HG02852 (cell line): ENCODE data around the gene SMNDC1.
A peak's percentile ranks its signal among the peaks of the same experiment; 100 is the strongest.
"Not testable (repeated sequence)": the region's sequence is repeated elsewhere in the genome, so short reads cannot be mapped to it uniquely, and the experiment has no call there.

Source experiments
- ATAC-seq: cut with Tn5 transposase; IDR thresholded peaks from one replicate; pipeline ENCODE4 v1.9.1; 2021; ENCODE audit warnings: mild to moderate bottlenecking, moderate library complexity; ENCODE audit not compliant: unreplicated experiment

The SMNDC1 gene

DNA sequence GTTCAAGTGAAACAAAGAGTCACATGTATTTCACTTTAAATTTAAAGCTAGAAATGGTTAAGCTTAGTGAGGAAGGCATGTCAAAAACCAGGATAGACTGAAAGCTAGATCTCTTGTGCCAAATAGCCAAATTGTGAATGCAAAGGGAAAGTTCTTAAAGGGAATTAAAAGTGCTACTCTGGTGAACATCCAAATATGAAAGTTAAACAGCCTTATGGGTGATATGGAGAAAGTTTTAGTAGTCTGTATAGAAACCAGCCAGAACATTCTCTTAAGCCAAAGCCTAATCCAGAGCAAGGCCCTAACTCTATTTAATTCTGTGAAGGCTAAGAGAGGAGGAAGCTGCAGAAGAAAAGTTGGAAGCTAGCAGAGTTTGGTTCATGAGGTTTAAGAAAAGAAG lies 50.3 kb downstream of the SMNDC1 start:
- no peak for ATAC-seq

DNA sequence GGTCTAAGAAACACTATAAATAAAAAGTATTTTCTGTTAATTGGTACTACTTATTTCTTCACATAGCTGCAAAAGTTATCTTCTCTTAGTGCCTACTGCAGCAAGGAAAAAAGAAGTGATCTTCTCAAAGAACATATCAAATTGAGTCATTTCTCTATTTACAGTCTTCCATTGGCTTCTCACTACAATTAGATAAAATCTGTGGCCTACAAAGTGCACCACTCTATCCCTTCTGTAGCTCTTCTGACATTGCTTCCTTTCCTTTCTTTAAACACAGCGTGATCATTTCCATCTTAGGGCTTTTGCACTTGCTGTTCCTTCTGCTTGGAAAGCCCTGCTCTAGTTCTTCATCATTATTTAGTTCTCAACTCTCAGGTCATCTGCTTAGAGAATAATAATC lies 52.6 kb downstream of the SMNDC1 start:
- no peak for ATAC-seq

DNA sequence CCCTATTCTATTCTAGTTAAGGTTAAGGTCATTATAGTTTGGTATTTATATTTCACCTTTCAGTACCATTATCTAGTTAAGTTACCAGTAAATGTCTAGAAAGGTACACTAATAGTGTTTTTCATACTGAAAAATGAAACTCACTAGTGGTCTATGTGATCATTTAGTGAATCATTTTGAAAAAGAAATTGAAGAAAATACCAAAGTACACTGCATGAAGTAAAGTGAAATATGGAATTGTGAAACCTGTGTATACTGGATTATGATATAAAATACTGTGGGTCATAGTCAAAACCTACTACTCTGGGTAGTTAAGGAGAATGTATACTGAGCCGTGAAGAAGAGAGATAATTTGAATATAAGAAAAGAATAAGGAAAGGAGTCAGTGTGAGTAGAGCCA lies 53.3 kb downstream of the SMNDC1 start:
- ATAC-seq = peak; percentile 84

DNA sequence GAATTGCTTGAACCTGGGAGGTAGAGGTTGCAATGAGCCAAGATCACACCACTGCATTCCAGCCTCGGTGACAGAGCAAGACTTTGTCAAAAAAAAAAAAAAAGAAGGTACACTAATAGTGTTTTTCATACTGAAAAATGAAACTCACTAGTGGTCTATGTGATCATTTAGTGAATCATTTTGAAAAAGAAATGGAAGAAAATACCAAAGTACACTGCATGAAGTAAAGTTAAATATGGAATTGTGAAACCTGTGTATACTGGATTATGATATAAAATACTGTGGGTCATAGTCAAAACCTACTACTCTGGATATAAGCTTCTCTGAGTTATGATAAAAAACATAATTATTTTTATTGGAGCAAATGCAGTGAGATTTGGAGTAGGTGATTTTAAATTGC lies 55.2 kb downstream of the SMNDC1 start:
- ATAC-seq = peak; percentile 59

DNA sequence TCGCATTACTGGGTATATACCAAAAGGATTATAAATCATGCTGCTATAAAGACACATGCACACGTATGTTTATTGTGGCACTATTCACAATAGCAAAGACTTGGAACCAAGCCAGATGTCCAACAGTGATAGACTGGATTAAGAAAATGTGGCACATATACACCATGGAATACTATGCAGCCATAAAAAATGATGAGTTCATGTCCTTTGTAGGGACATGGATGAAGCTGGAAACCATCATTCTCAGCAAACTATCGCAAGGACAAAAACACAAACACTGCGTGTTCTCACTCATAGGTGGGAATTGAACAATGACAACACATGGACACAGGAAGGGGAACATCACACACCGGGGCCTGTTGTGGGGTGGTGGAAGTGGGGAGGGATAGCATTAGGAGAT lies 56.9 kb downstream of the SMNDC1 start:
- not testable (repeated sequence) for ATAC-seq

DNA sequence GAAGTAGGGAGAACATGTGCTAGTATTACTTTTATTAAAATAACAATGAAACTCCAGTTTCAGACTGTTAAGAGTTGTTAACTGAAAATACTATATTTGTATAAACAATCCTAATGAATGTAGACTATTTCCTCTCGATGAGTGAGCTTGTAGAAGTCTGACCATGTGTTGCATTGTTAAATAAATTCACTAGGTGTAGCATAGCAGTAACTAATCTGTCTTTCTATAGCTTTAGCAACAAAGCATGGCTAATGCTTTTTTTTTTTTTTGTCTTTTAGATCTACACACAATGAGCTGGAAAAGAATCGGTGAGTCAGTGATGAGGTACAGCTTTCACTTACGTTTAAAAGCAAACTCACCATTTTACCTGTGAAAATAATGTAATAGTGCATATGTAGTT lies 60.2 kb downstream of the SMNDC1 start:
- ATAC-seq = no peak

DNA sequence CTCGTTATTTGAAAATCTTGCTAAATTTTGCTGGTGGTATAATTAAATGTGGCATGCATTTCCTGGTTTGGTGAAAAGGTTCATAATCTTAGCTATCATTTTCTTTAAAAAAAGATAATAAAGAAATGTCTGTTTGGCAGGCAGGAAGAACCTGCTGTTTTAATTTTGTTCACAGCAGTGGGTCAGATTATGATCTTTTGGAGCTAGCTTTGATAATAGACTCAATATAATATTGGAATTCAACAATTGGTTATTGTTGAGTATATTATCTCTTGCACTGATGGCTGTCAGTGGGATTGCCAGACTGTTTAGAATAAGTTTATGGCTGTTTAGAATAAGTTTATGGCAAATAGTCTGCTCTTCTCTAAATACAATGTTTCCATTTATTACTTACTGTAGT lies 62.2 kb downstream of the SMNDC1 start:
- ATAC-seq = no peak

DNA sequence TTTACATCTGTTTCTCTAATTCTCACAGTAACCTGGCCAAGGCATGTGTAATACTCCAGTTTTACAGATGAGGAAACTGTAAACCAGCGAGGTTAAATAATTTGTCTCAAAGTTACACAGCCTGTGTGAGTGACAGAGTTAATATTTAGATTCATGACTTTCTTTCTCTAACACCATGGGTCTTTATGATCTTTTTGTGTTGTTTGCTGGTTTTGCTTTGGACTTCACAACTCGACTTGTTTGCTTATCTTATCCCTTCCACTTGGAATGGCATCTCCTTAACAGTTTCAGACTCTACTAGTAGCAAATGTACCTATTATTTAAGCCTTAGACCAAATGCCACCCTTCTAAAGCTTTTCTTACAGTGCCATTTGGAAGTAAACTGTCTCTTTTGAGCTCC lies 62.9 kb downstream of the SMNDC1 start:
- no peak for ATAC-seq

DNA sequence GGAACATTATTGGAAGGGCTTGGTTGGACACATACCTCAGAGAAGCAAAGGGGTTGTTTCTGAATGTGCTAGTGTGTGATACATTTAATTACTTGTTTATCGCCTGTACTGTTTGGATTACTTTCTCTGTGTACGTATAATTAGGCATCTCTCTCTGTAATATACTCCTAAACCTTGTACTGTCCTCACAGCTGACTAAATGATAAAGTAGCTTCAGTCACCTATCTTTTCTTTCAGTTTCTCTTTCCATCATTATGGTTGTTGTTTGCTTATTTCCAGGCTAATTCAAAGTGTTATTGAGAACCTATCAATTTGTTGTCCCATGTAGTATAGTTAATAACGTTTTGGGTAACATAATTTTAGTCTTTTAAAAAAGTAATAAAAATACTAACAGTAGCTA lies 63.3 kb downstream of the SMNDC1 start:
- ATAC-seq = no peak
